ENCODE data around the gene TARDBP.
A peak's percentile ranks its signal among the peaks of the same experiment; 100 is the strongest.

The TARDBP gene

DNA sequence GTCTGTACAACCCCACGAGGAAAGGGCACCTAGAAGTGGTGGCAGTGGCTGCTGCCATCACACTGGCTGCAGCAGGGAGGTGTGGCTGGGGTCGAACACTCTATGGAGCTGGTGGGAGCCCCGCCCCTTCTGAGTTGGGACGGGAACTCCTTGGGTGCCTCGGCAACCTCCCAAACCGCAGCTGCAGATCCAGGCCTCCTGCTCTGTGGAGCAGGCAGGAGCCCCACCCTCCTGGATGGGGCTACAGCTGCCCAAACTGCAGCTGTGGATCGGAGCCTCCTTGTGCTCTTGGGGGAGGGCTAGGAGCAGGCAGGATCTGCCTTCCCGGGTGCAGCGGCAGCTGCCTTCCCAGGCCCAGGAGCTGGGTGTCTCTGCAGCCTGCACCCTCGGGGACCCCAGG is 38.9 kb upstream of the TARDBP start:
- no peak overlapping the region for H3K4me3 ChIP-seq (ENCODE audit: control insufficient read depth, low read depth, low read length)
- TF ChIP-seq, protein P1, sequence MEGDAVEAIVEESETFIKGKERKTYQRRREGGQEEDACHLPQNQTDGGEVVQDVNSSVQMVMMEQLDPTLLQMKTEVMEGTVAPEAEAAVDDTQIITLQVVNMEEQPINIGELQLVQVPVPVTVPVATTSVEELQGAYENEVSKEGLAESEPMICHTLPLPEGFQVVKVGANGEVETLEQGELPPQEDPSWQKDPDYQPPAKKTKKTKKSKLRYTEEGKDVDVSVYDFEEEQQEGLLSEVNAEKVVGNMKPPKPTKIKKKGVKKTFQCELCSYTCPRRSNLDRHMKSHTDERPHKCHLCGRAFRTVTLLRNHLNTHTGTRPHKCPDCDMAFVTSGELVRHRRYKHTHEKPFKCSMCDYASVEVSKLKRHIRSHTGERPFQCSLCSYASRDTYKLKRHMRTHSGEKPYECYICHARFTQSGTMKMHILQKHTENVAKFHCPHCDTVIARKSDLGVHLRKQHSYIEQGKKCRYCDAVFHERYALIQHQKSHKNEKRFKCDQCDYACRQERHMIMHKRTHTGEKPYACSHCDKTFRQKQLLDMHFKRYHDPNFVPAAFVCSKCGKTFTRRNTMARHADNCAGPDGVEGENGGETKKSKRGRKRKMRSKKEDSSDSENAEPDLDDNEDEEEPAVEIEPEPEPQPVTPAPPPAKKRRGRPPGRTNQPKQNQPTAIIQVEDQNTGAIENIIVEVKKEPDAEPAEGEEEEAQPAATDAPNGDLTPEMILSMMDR (IDR thresholded peaks at IDR 0.05; ENCODE audit: control insufficient read depth, insufficient read depth, low read depth, low read length, missing control alignments), result no peak
- DNase-seq (ENCODE audit: low read depth), result peak; percentile 32

DNA sequence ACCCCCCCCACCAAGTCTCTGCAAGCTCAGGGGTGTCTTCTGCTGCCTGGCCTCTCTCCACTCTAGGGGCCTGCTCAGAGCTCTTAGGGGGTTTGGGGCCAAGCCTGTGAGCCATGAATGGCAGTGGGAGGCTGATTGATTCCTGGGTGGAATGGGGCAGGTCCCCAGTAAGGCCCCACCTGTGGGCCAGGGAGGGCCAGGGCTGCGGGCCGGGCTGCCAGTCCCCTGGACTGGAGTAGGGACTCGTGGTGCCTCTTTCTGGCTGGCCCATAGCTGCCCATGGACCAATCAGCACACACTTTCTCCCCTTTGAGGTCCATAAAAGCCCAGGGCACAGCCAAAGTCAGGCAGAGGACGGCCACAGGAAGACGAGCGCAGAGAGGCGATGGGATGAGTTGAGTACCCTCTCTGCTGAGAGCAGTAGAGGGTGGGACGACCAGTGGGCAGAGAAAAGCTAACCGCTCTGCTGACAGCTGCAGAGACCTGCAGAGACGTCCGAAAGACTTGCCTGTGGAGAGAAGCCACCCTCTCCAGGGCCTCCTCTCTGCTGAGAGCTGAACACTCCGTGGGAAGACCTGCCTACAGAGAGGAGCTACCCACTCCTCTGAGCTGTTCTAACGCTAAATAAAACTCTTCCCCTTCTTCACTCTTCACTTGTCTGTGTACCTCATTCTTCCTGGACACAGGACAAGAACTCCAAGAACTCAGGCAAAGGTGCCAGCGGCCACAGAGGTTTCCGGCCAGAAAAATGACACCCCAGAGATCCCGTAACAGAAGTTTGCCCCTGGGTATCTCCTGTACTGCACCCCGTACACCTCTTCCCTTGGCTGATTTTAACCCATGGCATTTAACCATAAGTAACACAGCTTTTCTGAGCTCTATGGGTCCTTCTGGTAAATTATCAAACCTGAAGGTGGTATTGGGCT is 38.2 kb upstream of the TARDBP start:
- DNase-seq (ENCODE audit: low read depth), result no peak
- no peak overlapping the region for H3K4me3 ChIP-seq (ENCODE audit: control insufficient read depth, low read depth, low read length)
- TF ChIP-seq, protein P1 (IDR thresholded peaks at IDR 0.05; ENCODE audit: control insufficient read depth, insufficient read depth, low read depth, low read length, missing control alignments), result no peak

DNA sequence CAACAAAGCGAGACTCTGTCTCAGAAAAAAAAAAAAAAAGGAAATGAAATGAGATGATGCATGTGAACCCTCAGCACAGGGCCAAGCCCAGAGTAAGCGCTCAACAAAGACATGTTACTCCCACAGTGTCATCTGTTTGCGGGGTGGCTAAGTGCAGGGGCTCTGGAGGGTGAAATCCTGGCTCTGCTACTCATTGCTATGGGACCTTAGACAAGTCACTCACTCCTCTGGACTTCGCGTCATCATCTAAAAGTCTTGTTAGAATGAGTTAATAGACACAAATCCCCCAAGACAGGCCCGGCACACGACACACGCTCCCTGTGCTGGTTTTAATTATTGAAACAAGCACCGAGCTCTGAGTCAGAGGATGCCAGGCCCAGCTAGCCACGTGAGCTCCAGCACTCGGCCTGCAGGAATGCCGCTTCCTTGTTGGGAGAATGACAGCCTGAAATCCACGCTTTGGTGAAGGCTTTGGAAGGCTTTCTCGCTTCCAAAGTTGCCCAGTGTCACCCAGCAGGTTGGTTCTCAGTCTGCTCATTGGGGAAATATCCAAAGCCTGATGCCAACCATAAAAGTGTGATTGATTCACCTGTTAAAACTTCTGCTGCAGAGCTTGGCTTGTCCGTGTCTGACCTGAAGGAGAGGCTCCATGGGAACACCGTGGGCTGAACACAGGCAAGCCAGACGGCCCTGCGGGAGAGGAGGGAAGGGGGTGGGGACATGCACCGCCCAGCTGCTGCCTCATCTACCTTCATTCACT is 36.7 kb upstream of the TARDBP start:
- no peak overlapping the region for H3K4me3 ChIP-seq (ENCODE audit: control insufficient read depth, low read depth, low read length)
- DNase-seq (ENCODE audit: low read depth), result peak; percentile 91
- TF ChIP-seq, protein P1 (IDR thresholded peaks at IDR 0.05; ENCODE audit: control insufficient read depth, insufficient read depth, low read depth, low read length, missing control alignments), result no peak

DNA sequence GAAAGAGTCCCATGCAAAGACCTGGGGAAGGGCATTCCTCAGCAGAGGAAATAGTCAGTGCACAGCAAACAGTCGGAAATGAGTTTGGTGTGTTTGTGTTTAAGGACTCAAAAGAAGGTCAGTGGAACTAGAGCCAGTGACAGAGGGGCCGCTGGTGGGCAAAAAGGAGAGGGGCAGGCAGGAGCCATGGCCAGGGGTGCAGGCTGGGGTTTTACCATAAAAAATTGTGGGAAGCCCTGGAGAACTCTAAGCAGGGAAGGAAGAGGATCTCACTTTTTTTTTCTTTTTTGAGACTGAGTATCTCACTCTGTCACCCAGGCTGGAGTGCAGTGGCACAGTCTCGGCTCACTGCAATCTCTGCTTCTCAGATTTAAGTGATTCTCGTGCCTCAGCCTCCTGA is 33.7 kb upstream of the TARDBP start:
- no peak overlapping the region for H3K4me3 ChIP-seq (ENCODE audit: control insufficient read depth, low read depth, low read length)
- no peak for DNase-seq (ENCODE audit: low read depth)
- TF ChIP-seq, protein P1 (IDR thresholded peaks at IDR 0.05; ENCODE audit: control insufficient read depth, insufficient read depth, low read depth, low read length, missing control alignments), result no peak

DNA sequence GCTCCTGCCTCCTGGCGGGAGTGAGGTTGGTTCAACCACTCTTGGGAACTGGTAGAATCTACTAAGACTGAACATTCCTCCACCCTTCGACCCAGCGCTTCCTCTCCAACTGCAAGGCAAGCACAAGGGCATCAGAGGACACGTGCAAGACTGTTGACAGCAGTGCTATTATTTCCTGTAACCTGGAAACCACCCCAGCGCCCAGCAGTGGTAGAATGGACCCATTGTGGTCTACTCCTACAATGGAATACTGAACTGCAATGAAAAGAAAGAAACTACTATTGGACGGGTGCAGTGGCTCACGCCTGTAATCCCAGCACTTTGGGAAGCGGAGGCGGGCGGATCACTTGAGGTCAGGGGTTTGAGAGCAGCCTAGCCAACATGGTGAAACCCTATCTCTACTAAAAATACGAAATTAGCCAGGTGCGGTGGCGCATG is 33.0 kb upstream of the TARDBP start:
- H3K4me3 ChIP-seq (ENCODE audit: control insufficient read depth, low read depth, low read length), result no peak overlapping the region
- TF ChIP-seq, protein P1 (IDR thresholded peaks at IDR 0.05; ENCODE audit: control insufficient read depth, insufficient read depth, low read depth, low read length, missing control alignments), result no peak
- DNase-seq (ENCODE audit: low read depth), result no peak

DNA sequence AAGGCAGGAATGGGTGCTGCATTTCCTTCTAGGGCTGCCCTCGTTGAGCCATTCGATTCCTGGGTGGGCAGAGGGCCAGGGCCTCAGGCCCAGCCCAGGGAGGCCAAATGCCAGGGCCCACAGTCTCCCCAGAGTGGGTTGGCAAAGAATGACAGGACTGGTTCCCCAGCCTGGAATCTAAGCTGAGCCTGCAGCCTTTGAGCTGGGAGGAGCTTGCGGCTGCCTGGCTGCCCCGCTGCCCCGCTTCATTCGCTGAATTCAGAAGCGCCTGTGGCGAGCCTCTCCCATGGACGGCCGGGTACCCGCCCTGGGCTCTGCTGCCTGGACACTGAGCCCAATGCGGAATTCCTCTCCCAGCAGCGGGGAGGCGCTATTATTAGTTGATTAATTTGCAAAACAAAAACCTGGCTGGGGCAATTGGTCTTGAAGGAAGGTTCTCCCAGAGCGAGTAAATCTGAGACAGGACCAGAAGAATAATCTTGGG is 32.3 kb upstream of the TARDBP start:
- DNase-seq (ENCODE audit: low read depth), result peak; percentile 74
- TF ChIP-seq, protein P1 (IDR thresholded peaks at IDR 0.05; ENCODE audit: control insufficient read depth, insufficient read depth, low read depth, low read length, missing control alignments), result peak; percentile 47
- peak overlapping the region; percentile 6; the same call in 1 of the 2 replicates for H3K4me3 ChIP-seq (ENCODE audit: control insufficient read depth, low read depth, low read length)
